22Rv1 (cell line): Measurements from ENCODE around the gene DGCR2.

Experiments used
- H3K27ac ChIP-seq: fragments of 450-650 bp; 2 replicates; pipeline ENCODE4 v1.5.1; 2017
- ZFX ChIP-seq: fragments of 450-650 bp; IDR thresholded peaks from 2 replicates; pipeline ENCODE4 v1.6.1; 2017; ENCODE audit warnings: antibody characterized with exemption, borderline replicate concordance
- TF ChIP-seq, protein P1 (sequence below): fragments of 450-650 bp; IDR thresholded peaks from 2 replicates; pipeline ENCODE4 v1.5.1; 2017; ENCODE audit warnings: mild to moderate bottlenecking

Gene DGCR2

DNA sequence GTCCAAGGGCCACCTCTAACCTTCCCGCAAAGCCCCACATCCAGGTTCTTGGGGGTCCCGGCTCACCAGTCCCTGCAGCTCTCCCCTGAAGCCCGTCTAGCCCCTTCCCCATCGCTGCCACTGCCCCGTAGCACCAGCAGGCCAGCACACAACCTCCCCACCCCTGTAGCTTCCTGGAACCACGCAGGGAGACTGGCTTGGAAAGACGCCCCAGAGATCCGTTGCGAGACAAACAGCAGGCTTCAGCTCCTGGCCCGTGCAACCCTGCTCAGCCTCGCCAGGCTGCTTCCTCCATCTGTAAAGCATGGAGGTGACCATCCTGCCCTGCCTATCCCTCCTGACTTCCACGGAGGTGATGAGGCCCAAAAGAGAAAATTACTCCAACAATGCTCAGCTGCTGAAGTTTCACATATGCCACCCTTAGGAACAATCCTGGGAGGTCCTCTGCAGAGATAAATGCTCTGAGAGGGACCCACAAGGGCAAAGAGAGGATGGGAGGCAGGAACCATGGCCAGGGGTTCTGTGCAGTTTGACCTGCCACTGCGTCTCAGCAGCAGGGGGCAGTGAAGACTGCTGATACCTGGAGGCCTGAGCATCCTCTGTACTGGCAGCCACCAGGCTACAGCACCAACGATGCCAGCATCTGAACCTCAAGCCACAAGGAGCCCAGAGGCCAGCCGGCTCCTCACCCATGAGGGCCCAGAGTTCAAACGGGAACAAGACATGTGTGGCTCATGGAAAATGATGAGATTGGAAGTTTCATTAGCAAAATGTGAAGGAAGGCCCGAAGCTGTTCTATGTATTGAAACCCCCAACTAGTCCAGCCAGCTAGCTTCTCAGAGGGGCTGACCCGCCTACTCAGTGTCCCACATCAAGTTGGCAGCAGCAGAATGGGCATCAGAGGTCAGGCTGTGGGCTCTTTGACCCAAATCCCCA lies 16.1 kb downstream of the DGCR2 start:
- no peak for TF ChIP-seq ZFX
- TF ChIP-seq, protein P1, sequence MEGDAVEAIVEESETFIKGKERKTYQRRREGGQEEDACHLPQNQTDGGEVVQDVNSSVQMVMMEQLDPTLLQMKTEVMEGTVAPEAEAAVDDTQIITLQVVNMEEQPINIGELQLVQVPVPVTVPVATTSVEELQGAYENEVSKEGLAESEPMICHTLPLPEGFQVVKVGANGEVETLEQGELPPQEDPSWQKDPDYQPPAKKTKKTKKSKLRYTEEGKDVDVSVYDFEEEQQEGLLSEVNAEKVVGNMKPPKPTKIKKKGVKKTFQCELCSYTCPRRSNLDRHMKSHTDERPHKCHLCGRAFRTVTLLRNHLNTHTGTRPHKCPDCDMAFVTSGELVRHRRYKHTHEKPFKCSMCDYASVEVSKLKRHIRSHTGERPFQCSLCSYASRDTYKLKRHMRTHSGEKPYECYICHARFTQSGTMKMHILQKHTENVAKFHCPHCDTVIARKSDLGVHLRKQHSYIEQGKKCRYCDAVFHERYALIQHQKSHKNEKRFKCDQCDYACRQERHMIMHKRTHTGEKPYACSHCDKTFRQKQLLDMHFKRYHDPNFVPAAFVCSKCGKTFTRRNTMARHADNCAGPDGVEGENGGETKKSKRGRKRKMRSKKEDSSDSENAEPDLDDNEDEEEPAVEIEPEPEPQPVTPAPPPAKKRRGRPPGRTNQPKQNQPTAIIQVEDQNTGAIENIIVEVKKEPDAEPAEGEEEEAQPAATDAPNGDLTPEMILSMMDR: peak; percentile 9; the same call in 1 of the 2 replicates
- H3K27ac ChIP-seq: no peak overlapping the region

DNA sequence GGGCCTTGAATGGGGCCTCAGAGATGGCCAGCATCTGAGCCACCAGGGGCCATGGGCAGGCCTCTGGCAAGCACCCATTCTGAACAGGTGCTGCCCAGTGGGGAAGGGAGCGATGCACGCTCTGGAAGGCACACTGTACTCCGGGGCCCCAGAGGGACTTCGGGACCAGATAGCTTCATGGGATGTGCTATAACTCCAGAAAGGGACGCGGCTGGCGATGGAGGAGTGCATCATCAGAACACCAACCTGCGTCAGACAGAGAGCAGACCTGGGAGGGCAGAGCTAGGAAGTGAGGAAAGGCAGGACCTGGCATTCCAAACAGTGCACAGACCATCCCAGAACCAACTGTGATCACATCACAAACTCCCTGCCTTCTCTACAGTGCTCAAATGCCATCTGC lies 16.8 kb downstream of the DGCR2 start:
- TF ChIP-seq, protein P1: no peak
- no peak for TF ChIP-seq ZFX
- no peak overlapping the region for H3K27ac ChIP-seq

DNA sequence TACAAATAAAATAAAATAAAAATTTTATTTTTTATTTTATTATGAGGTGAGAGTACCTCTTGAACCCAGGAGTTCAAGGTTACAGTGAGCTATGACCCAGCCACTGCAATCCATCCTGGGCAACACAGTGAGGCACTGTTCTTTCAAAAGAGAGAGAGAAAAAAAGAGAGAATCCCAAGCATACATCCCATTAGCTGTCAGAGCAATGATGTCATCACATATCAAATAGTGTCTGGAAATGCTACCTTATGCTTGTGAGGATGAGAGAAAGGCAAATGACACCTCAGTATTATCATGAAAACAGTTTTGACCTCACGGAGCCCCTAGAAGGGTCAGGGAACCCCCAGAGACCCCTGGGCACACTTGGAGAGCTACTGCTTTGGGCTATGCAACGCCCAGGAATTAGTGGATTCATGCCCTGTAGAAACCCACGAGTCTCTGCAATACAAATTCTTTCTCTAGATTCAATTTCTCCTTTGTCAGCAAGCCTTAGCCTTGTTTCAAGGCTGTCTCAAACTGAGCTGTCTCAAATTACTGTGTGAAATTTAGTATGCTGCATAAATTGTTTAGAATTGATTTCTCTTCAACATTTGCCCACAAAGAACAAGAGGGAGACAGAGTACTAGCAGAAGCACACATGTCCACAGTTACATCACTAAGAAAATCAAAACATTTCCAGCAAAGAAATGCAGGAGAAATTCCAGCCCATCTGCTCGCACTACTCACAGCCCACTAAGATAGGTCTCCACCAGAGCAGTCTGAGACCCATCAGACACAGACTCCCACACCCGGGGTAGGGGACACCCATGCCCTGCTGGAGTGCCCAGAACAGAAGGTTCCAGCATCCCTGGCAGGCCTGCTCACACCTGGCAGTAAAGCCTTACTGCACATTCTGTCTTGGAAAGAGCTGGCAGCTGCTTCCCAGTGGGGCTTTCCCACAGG lies 18.1 kb downstream of the DGCR2 start:
- H3K27ac ChIP-seq: no peak overlapping the region
- no peak for TF ChIP-seq ZFX
- TF ChIP-seq, protein P1: no peak

DNA sequence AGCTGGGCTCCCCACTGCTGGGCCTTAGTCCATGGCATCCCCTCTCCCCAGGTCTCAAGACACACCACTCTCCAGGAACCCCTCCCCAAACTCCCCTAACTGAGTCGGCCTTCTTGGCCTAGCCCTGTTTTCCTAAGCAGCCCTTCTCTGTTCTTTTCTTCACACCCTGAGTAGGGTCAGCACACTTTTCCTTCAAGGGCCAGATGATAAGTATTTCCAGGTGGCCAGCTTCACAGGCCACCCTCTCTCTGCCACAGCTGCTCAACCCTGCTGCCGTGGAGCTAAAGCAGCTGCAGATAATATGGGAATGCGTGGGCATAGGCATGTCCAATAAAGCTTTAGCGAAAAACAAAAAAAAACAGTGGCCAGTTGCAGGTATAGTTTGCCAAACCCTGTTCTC lies 24.1 kb downstream of the DGCR2 start:
- H3K27ac ChIP-seq: no peak overlapping the region
- TF ChIP-seq, protein P1: no peak
- TF ChIP-seq ZFX: no peak

DNA sequence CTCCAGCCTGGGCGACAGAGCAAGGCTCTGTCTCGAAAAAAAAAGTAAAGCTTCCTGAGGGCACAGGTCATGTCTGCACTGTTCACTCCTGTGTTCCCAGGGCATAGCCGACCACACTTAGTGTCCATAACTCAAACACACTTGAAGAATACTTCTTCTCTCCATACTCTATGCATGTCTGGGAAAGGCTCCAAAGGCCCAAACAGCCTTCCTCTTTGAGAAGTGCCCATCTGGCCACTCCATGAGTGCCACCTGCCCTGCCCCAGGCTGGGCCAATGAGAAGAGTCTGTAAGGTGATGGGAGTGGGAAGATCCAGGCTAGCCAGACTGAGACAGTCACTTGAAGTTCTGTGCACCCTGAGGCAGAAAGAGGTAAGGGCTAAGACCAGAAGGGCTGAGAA lies 24.7 kb downstream of the DGCR2 start:
- no peak overlapping the region for H3K27ac ChIP-seq
- TF ChIP-seq, protein P1: no peak
- no peak for TF ChIP-seq ZFX

DNA sequence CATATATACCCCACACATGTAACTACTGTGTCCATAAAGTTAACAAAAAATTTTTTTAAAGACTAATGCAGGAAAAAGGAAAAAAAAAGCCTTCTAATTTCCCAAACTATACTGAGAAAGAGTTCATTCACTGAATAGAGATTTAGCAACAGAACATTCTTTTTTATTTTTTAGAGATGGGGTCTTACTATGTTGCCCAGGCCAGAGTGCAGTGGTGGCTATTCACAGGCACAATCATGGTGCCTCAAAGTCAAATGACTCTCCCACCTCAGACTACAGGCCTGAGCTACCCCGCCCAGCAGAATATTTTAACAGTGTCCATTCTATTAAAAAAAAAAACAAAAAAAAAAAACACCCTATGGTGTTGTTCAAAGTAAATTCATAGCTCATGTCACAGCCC lies 25.7 kb downstream of the DGCR2 start:
- H3K27ac ChIP-seq: no peak overlapping the region
- TF ChIP-seq, protein P1: no peak
- no peak for TF ChIP-seq ZFX
